Breast epithelium (tissue), 3 donors: Measurements from ENCODE around the gene KDM6B.

ENCODE experiments used
- POLR2A ChIP-seq: fragments of 450-650 bp; IDR thresholded peaks from one replicate; pipeline ENCODE4 v1.6.1; 2016; ENCODE audit warnings: antibody characterized with exemption, mild to moderate bottlenecking, moderate library complexity
- POLR2AphosphoS5 ChIP-seq, 3 donors: sonication (generic); formaldehyde crosslinking; IDR thresholded peaks; one replicate each; pipeline ENCODE4 v1.6.1; 2017; ENCODE audit warnings: antibody characterized with exemption in 3 of 3
- TF ChIP-seq, protein P1 (sequence below), 3 donors: fragments of 450-650 bp; IDR thresholded peaks; one replicate each; pipeline ENCODE4 v1.5.1; 2016 to 2017; ENCODE audit warnings: antibody characterized with exemption in 3 of 3, mild to moderate bottlenecking in 3 of 3, moderate library complexity in 3 of 3

DNA sequence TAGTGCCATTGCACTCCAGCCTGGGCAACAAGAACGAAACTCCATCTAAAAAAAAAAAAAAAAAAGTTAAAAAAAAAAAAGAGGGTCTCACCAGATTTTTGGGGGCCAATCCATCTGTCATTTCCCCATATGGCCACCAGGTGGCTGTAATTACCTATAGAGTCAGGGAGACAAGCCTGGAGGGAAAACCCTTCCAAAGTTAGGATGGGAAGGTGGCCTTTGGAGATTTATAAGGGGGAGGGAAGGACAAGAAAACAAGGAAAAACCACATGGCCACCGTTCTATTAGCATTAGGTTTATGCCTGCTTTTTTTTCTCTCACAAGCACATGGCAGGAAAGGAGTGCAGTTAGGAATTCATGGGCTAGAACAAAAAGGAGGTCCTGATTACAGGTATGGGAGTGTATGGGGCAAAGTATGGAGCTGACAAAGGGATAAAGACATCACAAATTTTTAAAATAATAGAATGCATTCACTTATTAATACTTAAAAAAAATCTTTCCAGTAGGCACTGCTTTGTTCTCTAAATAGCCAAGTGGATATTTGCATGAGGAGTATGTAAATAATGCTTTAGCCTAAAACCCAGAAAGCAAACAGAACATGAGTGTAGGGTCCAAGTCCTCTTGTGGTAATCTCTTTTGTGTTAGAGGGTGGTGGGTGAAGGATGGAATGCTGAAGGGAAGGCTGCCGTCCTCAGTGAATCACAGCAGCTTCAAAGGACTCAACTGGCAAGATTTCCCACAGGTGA lies 28.8 kb downstream of the KDM6B start:
- TF ChIP-seq, protein P1, sequence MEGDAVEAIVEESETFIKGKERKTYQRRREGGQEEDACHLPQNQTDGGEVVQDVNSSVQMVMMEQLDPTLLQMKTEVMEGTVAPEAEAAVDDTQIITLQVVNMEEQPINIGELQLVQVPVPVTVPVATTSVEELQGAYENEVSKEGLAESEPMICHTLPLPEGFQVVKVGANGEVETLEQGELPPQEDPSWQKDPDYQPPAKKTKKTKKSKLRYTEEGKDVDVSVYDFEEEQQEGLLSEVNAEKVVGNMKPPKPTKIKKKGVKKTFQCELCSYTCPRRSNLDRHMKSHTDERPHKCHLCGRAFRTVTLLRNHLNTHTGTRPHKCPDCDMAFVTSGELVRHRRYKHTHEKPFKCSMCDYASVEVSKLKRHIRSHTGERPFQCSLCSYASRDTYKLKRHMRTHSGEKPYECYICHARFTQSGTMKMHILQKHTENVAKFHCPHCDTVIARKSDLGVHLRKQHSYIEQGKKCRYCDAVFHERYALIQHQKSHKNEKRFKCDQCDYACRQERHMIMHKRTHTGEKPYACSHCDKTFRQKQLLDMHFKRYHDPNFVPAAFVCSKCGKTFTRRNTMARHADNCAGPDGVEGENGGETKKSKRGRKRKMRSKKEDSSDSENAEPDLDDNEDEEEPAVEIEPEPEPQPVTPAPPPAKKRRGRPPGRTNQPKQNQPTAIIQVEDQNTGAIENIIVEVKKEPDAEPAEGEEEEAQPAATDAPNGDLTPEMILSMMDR (IDR thresholded peaks at IDR 0.05): peak; percentile 89 to 92 (median 91)
- TF ChIP-seq POLR2A (no peak), POLR2AphosphoS5 (IDR thresholded peaks at IDR 0.05) (no peak)
